PFSK-1 (cell line): Measurements from ENCODE around the gene ZBTB16.

ENCODE experiments used
- FOXP2 ChIP-seq: optimal IDR thresholded peaks from 2 replicates; pipeline ENCODE3; 2011; ENCODE audit warnings: borderline replicate concordance, control low read depth, inconsistent platforms; ENCODE audit not compliant: insufficient read depth; ENCODE audit errors: extremely low read length, extremely low read depth
- POLR2AphosphoS5 ChIP-seq: IDR thresholded peaks from 2 replicates; pipeline ENCODE4 v1.6.1; 2012; ENCODE audit warnings: low read depth, mild to moderate bottlenecking, control low read depth, low read length, moderate library complexity
- SIN3A ChIP-seq: IDR thresholded peaks from 2 replicates; pipeline ENCODE4 v1.6.1; 2012; ENCODE audit warnings: mild to moderate bottlenecking, low read length, moderate library complexity, borderline replicate concordance; ENCODE audit not compliant: insufficient read depth
- TAF1 ChIP-seq: IDR thresholded peaks from 2 replicates; pipeline ENCODE4 v1.6.1; 2012; ENCODE audit warnings: low read length, control low read depth, borderline replicate concordance; ENCODE audit not compliant: insufficient read depth
- TF ChIP-seq, protein P1 (sequence below), 2 experiments: IDR thresholded peaks; 2 replicates each; pipeline versions ENCODE4 v1.6.1 to v1.8.0; 2011 to 2012; ENCODE audit warnings: low read depth in 2 of 2, low read length in 2 of 2, control low read depth in 1 of 2, inconsistent platforms in 1 of 2, mild to moderate bottlenecking in 1 of 2, moderate library complexity in 1 of 2; ENCODE audit not compliant: insufficient read depth in 1 of 2

GRCh38 chr11:114297806-114298709 lies 238.5 kb downstream of the ZBTB16 start:
- TF ChIP-seq SIN3A = no peak
- TF ChIP-seq POLR2AphosphoS5 = no peak
- TF ChIP-seq TAF1 = no peak
- TF ChIP-seq, protein P1, sequence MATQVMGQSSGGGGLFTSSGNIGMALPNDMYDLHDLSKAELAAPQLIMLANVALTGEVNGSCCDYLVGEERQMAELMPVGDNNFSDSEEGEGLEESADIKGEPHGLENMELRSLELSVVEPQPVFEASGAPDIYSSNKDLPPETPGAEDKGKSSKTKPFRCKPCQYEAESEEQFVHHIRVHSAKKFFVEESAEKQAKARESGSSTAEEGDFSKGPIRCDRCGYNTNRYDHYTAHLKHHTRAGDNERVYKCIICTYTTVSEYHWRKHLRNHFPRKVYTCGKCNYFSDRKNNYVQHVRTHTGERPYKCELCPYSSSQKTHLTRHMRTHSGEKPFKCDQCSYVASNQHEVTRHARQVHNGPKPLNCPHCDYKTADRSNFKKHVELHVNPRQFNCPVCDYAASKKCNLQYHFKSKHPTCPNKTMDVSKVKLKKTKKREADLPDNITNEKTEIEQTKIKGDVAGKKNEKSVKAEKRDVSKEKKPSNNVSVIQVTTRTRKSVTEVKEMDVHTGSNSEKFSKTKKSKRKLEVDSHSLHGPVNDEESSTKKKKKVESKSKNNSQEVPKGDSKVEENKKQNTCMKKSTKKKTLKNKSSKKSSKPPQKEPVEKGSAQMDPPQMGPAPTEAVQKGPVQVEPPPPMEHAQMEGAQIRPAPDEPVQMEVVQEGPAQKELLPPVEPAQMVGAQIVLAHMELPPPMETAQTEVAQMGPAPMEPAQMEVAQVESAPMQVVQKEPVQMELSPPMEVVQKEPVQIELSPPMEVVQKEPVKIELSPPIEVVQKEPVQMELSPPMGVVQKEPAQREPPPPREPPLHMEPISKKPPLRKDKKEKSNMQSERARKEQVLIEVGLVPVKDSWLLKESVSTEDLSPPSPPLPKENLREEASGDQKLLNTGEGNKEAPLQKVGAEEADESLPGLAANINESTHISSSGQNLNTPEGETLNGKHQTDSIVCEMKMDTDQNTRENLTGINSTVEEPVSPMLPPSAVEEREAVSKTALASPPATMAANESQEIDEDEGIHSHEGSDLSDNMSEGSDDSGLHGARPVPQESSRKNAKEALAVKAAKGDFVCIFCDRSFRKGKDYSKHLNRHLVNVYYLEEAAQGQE (IDR thresholded peaks at IDR 0.05; ENCODE audit: insufficient read depth in 1 of 2, low read depth in 2 of 2, low read length in 2 of 2) = no peak
- no peak for TF ChIP-seq FOXP2
